A549 (cell line): ENCODE results near the gene ZNF407. TPM values are rescaled to one million over a fixed set of nuclear protein-coding genes. Genes with fewer than 3 reads are reported as not detected.

ENCODE experiments used
- ATAC-seq, 2 experiments: fragments of 200-7000 bp in 1 of 2; fragments of >200 bp in 1 of 2; cut with Nextera tagmentation in 1 of 2; cut with Tn5 transposase in 1 of 2; 3 replicates each; pipeline versions ENCODE4 v1.8.0 to v1.9.1; 2018 to 2020; ENCODE audit warnings: mild to moderate bottlenecking in 1 of 2, moderate library complexity in 1 of 2
- CTCF ChIA-PET: fragments of 300-600 bp; sonication (Branson Sonifier 250); formaldehyde crosslinking; extraction: SDS; loops from one replicate; lab custom pipeline; 2021; ENCODE audit warnings: antibody characterized with exemption, inconsistent platforms; lab: Yijun Ruan, JAX
- POLR2A ChIA-PET: fragments of 350-600 bp; formaldehyde crosslinking; extraction: SDS; loops from one replicate; lab custom pipeline; 2021; ENCODE audit warnings: antibody characterized with exemption, inconsistent platforms; lab: Yijun Ruan, JAX
- DNase-seq, 2 experiments: peaks; one replicate each; pipeline versions ENCODE4 v3.0.0 to v3.0.0-alpha.2; 2011 to 2016; ENCODE audit warnings: low read depth in 1 of 2, low spot score in 1 of 2
- FAIRE-seq: peaks from 2 replicates; lab custom pipeline; 2011; peaks lifted over from hg19 to GRCh38; lab: Jason Lieb, UNC
- H3K27ac ChIP-seq, 2 experiments: fragments of >200 bp; sonication (Bioruptor Twin); formaldehyde crosslinking; 3 replicates each; pipeline ENCODE4 v1.5.1; 2016 to 2017
- H3K4me1 ChIP-seq: fragments of >200 bp; sonication (Bioruptor Twin); formaldehyde crosslinking; 3 replicates; pipeline ENCODE4 v1.6.1; 2016
- H3K4me2 ChIP-seq: fragments of >200 bp; sonication (Bioruptor Twin); formaldehyde crosslinking; 3 replicates; pipeline ENCODE4 v1.6.1; 2016
- H3K4me3 ChIP-seq: fragments of >200 bp; sonication (Bioruptor Twin); formaldehyde crosslinking; 3 replicates; pipeline ENCODE4 v1.5.1; 2016
- H3K9me3 ChIP-seq: fragments of >200 bp; sonication (Bioruptor Twin); formaldehyde crosslinking; 3 replicates; pipeline ENCODE4 v1.6.1; 2016
- CBX2 ChIP-seq: fragments of 200-600 bp; sonication (generic); IDR thresholded peaks from 2 replicates; pipeline ENCODE4 v1.6.1; 2016; ENCODE audit warnings: low read depth, mild to moderate bottlenecking, borderline replicate concordance
- CHD2 ChIP-seq: fragments of 150-350 bp; IDR thresholded peaks from 2 replicates; pipeline ENCODE4 v1.6.1; 2014; ENCODE audit warnings: low read length; ENCODE audit not compliant: partially characterized antibody
- CHD4 ChIP-seq: fragments of 200-600 bp; sonication (generic); IDR thresholded peaks from 2 replicates; pipeline ENCODE4 v1.6.1; 2016; ENCODE audit warnings: antibody characterized with exemption, mild to moderate bottlenecking, borderline replicate concordance
- ELK1 ChIP-seq: fragments of 150-350 bp; IDR thresholded peaks from 2 replicates; pipeline ENCODE4 v1.6.1; 2014; ENCODE audit warnings: low read depth, mild to moderate bottlenecking, low read length
- ESRRA ChIP-seq: fragments of 150-350 bp; IDR thresholded peaks from 2 replicates; pipeline ENCODE4 v1.6.1; 2014; ENCODE audit warnings: mild to moderate bottlenecking, low read length, borderline replicate concordance
- FOXS1 ChIP-seq: fragments of 250-450 bp; sonication (Bioruptor Pico); IDR thresholded peaks from 2 replicates; pipeline ENCODE4 v1.5.0; 2020; ENCODE audit warnings: mild to moderate bottlenecking, moderate library complexity
- GATA3 ChIP-seq: IDR thresholded peaks from 2 replicates; pipeline ENCODE4 v1.6.1; 2012; ENCODE audit warnings: borderline replicate concordance
- HDAC2 ChIP-seq: fragments of 200-600 bp; sonication (generic); IDR thresholded peaks from 2 replicates; pipeline ENCODE4 v1.6.1; 2016
- HES2 ChIP-seq: fragments of >200 bp; sonication (Bioruptor Twin); formaldehyde crosslinking; IDR thresholded peaks from 2 replicates; pipeline ENCODE4 v1.6.1; 2016
- HOXA7 ChIP-seq: fragments of 250-450 bp; sonication (Bioruptor Pico); IDR thresholded peaks from 2 replicates; pipeline ENCODE4 v1.5.0; 2020; ENCODE audit warnings: mild to moderate bottlenecking, moderate library complexity
- HOXB13 ChIP-seq: fragments of 250-450 bp; sonication (Bioruptor Pico); IDR thresholded peaks from 2 replicates; pipeline ENCODE4 v1.5.0; 2020; ENCODE audit warnings: low read depth, mild to moderate bottlenecking, moderate library complexity
- KDM5A ChIP-seq: fragments of 200-600 bp; sonication (generic); IDR thresholded peaks from 2 replicates; pipeline ENCODE4 v1.6.1; 2016; ENCODE audit warnings: antibody characterized with exemption, mild to moderate bottlenecking
- MAFK ChIP-seq: fragments of 450-650 bp; IDR thresholded peaks from 2 replicates; pipeline ENCODE4 v1.6.1; 2014; ENCODE audit not compliant: partially characterized antibody
- NPAS2 ChIP-seq: fragments of 250-450 bp; sonication (Bioruptor Pico); IDR thresholded peaks from 2 replicates; pipeline ENCODE4 v1.8.0; 2022; ENCODE audit warnings: mild to moderate bottlenecking, moderate library complexity, borderline replicate concordance
- POLR2A ChIP-seq: IDR thresholded peaks from 2 replicates; pipeline ENCODE4 v1.6.1; 2012; ENCODE audit warnings: mild to moderate bottlenecking, low read length
- POLR2AphosphoS2 ChIP-seq: conservative IDR thresholded peaks from 2 replicates; pipeline ENCODE4 v1.6.1; 2012; ENCODE audit warnings: low read length, improper control_type of control experiment, inconsistent platforms
- RCOR1 ChIP-seq: fragments of 150-350 bp; IDR thresholded peaks from 2 replicates; pipeline ENCODE4 v1.6.1; 2014; ENCODE audit warnings: antibody characterized with exemption, low read length, low read depth
- SMC3 ChIP-seq: fragments of >200 bp; sonication (Bioruptor Twin); formaldehyde crosslinking; IDR thresholded peaks from 3 replicates; pipeline ENCODE4 v1.6.1; 2018; ENCODE audit warnings: inconsistent platforms
- SREBF2 ChIP-seq: fragments of 450-650 bp; IDR thresholded peaks from 2 replicates; pipeline ENCODE4 v1.6.1; 2014; ENCODE audit warnings: mild to moderate bottlenecking, moderate library complexity
- TFCP2L1 ChIP-seq: fragments of 250-450 bp; sonication (Bioruptor Pico); IDR thresholded peaks from 2 replicates; pipeline ENCODE4 v1.5.0; 2021; ENCODE audit warnings: mild to moderate bottlenecking
- ZC3H11A ChIP-seq: fragments of 450-650 bp; IDR thresholded peaks from 2 replicates; pipeline ENCODE4 v1.6.1; 2014; ENCODE audit warnings: antibody characterized with exemption, mild to moderate bottlenecking
- ZNF302 ChIP-seq: fragments of 250-450 bp; sonication (Bioruptor Pico); IDR thresholded peaks from 2 replicates; pipeline ENCODE4 v1.9.0; 2021; ENCODE audit warnings: inconsistent platforms, mild to moderate bottlenecking, moderate library complexity
- ZSCAN20 ChIP-seq: fragments of 250-450 bp; sonication (Bioruptor Pico); IDR thresholded peaks from 2 replicates; pipeline ENCODE4 v1.8.0; 2022; ENCODE audit warnings: mild to moderate bottlenecking, moderate library complexity
- WGBS: methylation state at CpG from one replicate; pipeline ENCODE4 v1.1.6; 2017; ENCODE audit errors: missing lambda C conversion rate; 5-methylcytosine and 5-hydroxymethylcytosine counted together
- polyA plus RNA-seq, 4 experiments: library from polyadenylated mRNA; depleted of rRNA in 3 of 4; stranded (reverse); fragments of >200 nt; fragmentation: RNase III in 1 of 4; extraction: RNeasy Plus Mini Kit Qiagen cat#74134 plus additional on column Dnase treatment in 1 of 4; gene quantifications; 2 replicates in 3 of 4; 3 replicates in 1 of 4; pipeline ENCODE4 v1.2.3, GENCODE V29; 2011 to 2017
- TF ChIP-seq, protein P1 (sequence below): IDR thresholded peaks from 2 replicates; pipeline ENCODE4 v1.6.1; 2012
- TF ChIP-seq, protein P2 (sequence below): fragments of >200 bp; sonication (Bioruptor Twin); formaldehyde crosslinking; IDR thresholded peaks from 3 replicates; pipeline ENCODE4 v1.6.1; 2016
- TF ChIP-seq, protein P3 (sequence below): fragments of 250-450 bp; sonication (Bioruptor Pico); IDR thresholded peaks from 2 replicates; pipeline ENCODE4 v1.5.0; 2020; ENCODE audit warnings: low read depth, mild to moderate bottlenecking, moderate library complexity
- TF ChIP-seq, protein P4 (sequence below): fragments of >200 bp; sonication (Bioruptor Twin); formaldehyde crosslinking; IDR thresholded peaks from 3 replicates; pipeline ENCODE4 v1.5.1; 2016
- TF ChIP-seq, protein P5 (sequence below): IDR thresholded peaks from 2 replicates; pipeline ENCODE4 v1.6.1; 2012

The ZNF407 gene
- polyA plus RNA-seq, 2 of the 4 experiments (the other 2 are of a cell fraction) = 2.5 to 3.0 TPM

DNA sequence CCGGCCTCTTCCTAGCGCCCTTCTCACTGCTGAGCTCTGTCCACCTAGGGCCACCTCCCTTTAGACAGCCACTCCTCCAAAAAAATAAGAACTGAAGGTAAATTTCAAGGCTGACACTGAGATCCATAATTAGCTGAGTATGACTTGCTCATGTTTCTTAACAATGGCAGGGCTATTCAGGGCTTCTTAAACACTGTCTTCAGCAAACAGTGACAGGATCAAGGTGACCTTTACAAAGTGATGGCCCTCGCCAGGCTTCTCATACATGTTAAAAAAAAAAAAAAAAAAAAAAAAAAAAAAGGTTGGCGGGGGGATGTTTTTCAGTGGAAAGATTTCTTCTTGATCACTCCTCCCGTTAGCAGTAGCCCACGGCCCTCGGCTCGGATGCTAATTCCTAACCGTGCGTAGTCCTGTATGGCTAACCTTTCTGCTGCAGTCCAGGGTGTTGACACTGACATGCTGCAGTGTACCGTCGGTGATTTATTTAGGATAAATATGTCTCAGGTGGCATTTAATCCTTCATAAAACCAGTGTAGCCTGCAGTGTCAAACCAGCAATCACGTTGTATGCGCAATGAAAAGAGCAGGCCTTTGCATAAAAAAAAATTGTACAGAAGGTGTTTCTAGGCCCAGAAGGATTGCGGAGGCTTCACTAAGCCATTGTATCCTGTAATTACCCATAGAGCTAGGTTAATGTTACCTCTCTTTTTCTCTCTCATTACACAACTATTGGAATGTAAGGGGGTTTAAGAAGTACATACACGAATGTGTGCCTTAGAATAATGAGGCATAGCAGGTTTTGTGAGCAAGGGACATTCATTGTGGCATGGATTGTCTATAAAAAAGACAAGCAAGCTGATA is 468.6 kb downstream of the ZNF407 start:
- Histone ChIP-seq H3K9me3 (no peaks in the 10 kb centered on the region), H3K27ac (no peak overlapping the region), H3K4me1 (peaks cover 10% of the 10 kb centered on the region), H3K4me2 (no peak overlapping the region), H3K4me3 (no peak overlapping the region)
- DNase-seq = no peak
- WGBS = 86% methylated on average over 16 of the region's 16 CpGs
- TF ChIP-seq SREBF2 = no peak
- TF ChIP-seq ZSCAN20 (CRISPR knock-in tag) = no peak
- no peak for TF ChIP-seq FOXS1 (CRISPR knock-in tag)
- TF ChIP-seq, protein P1, sequence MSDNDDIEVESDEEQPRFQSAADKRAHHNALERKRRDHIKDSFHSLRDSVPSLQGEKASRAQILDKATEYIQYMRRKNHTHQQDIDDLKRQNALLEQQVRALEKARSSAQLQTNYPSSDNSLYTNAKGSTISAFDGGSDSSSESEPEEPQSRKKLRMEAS = no peak
- no peak for TF ChIP-seq CBX2
- TF ChIP-seq GATA3 = no peak
- TF ChIP-seq POLR2AphosphoS2 = no peak
- TF ChIP-seq HOXB13 (CRISPR knock-in tag) = no peak
- no peak for TF ChIP-seq RCOR1
- TF ChIP-seq CHD4 = no peak
- TF ChIP-seq, protein P2, sequence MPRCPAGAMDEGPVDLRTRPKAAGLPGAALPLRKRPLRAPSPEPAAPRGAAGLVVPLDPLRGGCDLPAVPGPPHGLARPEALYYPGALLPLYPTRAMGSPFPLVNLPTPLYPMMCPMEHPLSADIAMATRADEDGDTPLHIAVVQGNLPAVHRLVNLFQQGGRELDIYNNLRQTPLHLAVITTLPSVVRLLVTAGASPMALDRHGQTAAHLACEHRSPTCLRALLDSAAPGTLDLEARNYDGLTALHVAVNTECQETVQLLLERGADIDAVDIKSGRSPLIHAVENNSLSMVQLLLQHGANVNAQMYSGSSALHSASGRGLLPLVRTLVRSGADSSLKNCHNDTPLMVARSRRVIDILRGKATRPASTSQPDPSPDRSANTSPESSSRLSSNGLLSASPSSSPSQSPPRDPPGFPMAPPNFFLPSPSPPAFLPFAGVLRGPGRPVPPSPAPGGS = no peak
- TF ChIP-seq HES2 = no peak
- TF ChIP-seq HOXA7 = no peak
- TF ChIP-seq, protein P3, sequence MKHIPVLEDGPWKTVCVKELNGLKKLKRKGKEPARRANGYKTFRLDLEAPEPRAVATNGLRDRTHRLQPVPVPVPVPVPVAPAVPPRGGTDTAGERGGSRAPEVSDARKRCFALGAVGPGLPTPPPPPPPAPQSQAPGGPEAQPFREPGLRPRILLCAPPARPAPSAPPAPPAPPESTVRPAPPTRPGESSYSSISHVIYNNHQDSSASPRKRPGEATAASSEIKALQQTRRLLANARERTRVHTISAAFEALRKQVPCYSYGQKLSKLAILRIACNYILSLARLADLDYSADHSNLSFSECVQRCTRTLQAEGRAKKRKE (CRISPR knock-in tag) = no peak
- no peak for TF ChIP-seq CHD2
- no peak for TF ChIP-seq POLR2A
- TF ChIP-seq NPAS2 (CRISPR knock-in tag) = no peak
- TF ChIP-seq ESRRA = no peak
- no peak for TF ChIP-seq HDAC2
- ChIA-PET POLR2A (no interaction called here), CTCF (no interaction called here)
- FAIRE-seq = no peak
- no peak for ATAC-seq

GRCh38 chr18:75066936-75067335 is 469.3 kb downstream of the ZNF407 start:
- ATAC-seq (no peak), FAIRE-seq (no peak), DNase-seq (no peak)
- Histone ChIP-seq H3K4me2 (no peak overlapping the region), H3K9me3 (no peaks in the 10 kb centered on the region), H3K27ac (no peak overlapping the region), H3K4me1 (peaks cover 12% of the 10 kb centered on the region), H3K4me3 (no peak overlapping the region)
- 94% methylated on average over 10 of the region's 11 CpGs for WGBS
- TF ChIP-seq SMC3 (no peak), ZNF302 (CRISPR knock-in tag) (no peak)
- ChIA-PET POLR2A (no interaction called here), CTCF (no interaction called here)

DNA sequence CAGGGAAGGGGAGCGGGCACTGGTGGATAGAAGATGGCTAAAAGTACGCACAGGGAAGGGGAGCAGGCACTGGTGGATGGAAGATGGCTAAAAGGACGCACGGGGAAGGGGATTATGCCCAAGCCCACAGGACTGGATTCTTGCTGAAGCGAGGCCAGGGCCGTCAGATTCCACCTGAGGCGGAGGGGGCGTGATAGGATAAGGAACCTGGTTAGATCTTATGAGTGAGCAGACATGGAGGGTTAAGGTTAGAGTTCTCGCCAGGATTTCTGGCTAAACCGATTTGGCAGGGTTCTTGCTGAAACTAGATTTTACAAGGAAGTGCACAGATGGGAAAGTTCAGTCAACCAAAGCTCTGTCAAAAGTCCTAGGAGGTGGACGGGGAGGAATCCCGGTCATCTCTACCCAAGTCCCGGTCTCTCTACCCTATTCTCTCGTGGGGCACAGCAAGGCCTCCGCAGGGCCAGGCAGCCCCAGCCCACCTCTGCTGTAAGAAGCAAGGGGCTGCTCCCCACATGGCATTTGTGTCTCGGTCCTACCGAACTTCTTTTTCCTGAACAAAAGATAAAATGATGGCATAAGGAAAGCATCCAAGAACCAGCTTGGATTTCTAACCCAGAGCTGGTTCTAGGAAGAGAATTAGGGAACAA is 470.5 kb downstream of the ZNF407 start:
- DNase-seq (no peak), ATAC-seq (no peak), FAIRE-seq (no peak)
- ChIA-PET POLR2A (no interaction called here), CTCF (no interaction called here)
- Histone ChIP-seq H3K27ac (no peak overlapping the region), H3K4me2 (no peak overlapping the region), H3K9me3 (no peaks in the 10 kb centered on the region), H3K4me1 (peaks cover 12% of the 10 kb centered on the region), H3K4me3 (no peak overlapping the region)
- WGBS = 80% methylated on average over 16 of the region's 17 CpGs
- no peak for TF ChIP-seq KDM5A
- TF ChIP-seq MAFK = no peak
- TF ChIP-seq, protein P1 = no peak
- TF ChIP-seq SMC3 = no peak
- TF ChIP-seq, protein P4, sequence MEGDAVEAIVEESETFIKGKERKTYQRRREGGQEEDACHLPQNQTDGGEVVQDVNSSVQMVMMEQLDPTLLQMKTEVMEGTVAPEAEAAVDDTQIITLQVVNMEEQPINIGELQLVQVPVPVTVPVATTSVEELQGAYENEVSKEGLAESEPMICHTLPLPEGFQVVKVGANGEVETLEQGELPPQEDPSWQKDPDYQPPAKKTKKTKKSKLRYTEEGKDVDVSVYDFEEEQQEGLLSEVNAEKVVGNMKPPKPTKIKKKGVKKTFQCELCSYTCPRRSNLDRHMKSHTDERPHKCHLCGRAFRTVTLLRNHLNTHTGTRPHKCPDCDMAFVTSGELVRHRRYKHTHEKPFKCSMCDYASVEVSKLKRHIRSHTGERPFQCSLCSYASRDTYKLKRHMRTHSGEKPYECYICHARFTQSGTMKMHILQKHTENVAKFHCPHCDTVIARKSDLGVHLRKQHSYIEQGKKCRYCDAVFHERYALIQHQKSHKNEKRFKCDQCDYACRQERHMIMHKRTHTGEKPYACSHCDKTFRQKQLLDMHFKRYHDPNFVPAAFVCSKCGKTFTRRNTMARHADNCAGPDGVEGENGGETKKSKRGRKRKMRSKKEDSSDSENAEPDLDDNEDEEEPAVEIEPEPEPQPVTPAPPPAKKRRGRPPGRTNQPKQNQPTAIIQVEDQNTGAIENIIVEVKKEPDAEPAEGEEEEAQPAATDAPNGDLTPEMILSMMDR = no peak
- TF ChIP-seq, protein P5, sequence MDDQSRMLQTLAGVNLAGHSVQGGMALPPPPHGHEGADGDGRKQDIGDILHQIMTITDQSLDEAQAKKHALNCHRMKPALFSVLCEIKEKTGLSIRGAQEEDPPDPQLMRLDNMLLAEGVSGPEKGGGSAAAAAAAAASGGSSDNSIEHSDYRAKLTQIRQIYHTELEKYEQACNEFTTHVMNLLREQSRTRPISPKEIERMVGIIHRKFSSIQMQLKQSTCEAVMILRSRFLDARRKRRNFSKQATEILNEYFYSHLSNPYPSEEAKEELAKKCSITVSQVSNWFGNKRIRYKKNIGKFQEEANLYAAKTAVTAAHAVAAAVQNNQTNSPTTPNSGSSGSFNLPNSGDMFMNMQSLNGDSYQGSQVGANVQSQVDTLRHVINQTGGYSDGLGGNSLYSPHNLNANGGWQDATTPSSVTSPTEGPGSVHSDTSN = no peak
- TF ChIP-seq ZC3H11A = no peak
- TF ChIP-seq TFCP2L1 (CRISPR knock-in tag) = no peak
- TF ChIP-seq ELK1 = no peak
- no peak for TF ChIP-seq CHD4
